ENCODE data around the gene ST8SIA6.
"Not testable (repeated sequence)": the region's sequence is repeated elsewhere in the genome, so short reads cannot be mapped to it uniquely, and the experiment has no call there.

Gene ST8SIA6

GRCh38 chr10:17413876-17414275 is 40.5 kb downstream of the ST8SIA6 start:
- H3K27me3 ChIP-seq (ENCODE audit: low read depth): no peaks in the 10 kb centered on the region
- no peak overlapping the region for H3K4me3 ChIP-seq
- in situ Hi-C loops (cut with MboI; ENCODE audit: low sequenced_read_pairs): no loop called here
- no peaks in the 10 kb centered on the region for H3K4me1 ChIP-seq
- no peaks in the 10 kb centered on the region for H3K9me3 ChIP-seq
- DNase-seq (ENCODE audit: low spot score in 2 of 2): no peak
- no peaks in the 10 kb centered on the region for H3K36me3 ChIP-seq (replicated peaks)

GRCh38 chr10:17412323-17412722 is 42.1 kb downstream of the ST8SIA6 start:
- H3K27me3 ChIP-seq (ENCODE audit: low read depth): no peaks in the 10 kb centered on the region
- H3K4me3 ChIP-seq: no peak overlapping the region
- no peaks in the 10 kb centered on the region for H3K4me1 ChIP-seq
- in situ Hi-C loops (cut with MboI; ENCODE audit: low sequenced_read_pairs): no loop called here
- no peaks in the 10 kb centered on the region for H3K9me3 ChIP-seq
- peak in 1 of 2 experiments; percentile 18 for DNase-seq (ENCODE audit: low spot score in 2 of 2)
- no peaks in the 10 kb centered on the region for H3K36me3 ChIP-seq (replicated peaks)

- Histone ChIP-seq H3K27me3 (ENCODE audit: low read depth) (no peaks in the 10 kb centered on the region), H3K9me3 (no peaks in the 10 kb centered on the region), H3K36me3 (replicated peaks) (no peaks in the 10 kb centered on the region), H3K4me1 (peaks cover 9% of the 10 kb centered on the region), H3K4me3 (no peak overlapping the region)
- no peak for DNase-seq (ENCODE audit: low spot score in 2 of 2)
- in situ Hi-C loops (cut with MboI; ENCODE audit: low sequenced_read_pairs): no loop called here
These were observed 43.5 kb downstream of the ST8SIA6 start for GRCh38 chr10:17410907-17411306.

- peak in 1 of 2 experiments; percentile 16 for DNase-seq (ENCODE audit: low spot score in 2 of 2)
- Histone ChIP-seq H3K27me3 (ENCODE audit: low read depth) (no peaks in the 10 kb centered on the region), H3K4me3 (no peak overlapping the region), H3K36me3 (replicated peaks) (no peaks in the 10 kb centered on the region), H3K9me3 (no peaks in the 10 kb centered on the region), H3K4me1 (peaks cover 10% of the 10 kb centered on the region)
- in situ Hi-C loops (cut with MboI; ENCODE audit: low sequenced_read_pairs): no loop called here
These were observed 45.1 kb downstream of the ST8SIA6 start for GRCh38 chr10:17409170-17409733.

GRCh38 chr10:17407047-17407446 is 47.3 kb downstream of the ST8SIA6 start:
- no peaks in the 10 kb centered on the region for H3K27me3 ChIP-seq (ENCODE audit: low read depth)
- in situ Hi-C loops (cut with MboI; ENCODE audit: low sequenced_read_pairs): no loop called here
- H3K4me1 ChIP-seq: peaks cover 10% of the 10 kb centered on the region
- no peak overlapping the region for H3K4me3 ChIP-seq
- H3K9me3 ChIP-seq: no peaks in the 10 kb centered on the region
- H3K36me3 ChIP-seq (replicated peaks): no peaks in the 10 kb centered on the region
- DNase-seq (ENCODE audit: low spot score in 2 of 2): no peak

- H3K4me3 ChIP-seq: no peak overlapping the region
- H3K4me1 ChIP-seq: peaks cover 10% of the 10 kb centered on the region
- H3K9me3 ChIP-seq: no peaks in the 10 kb centered on the region
- in situ Hi-C loops (cut with MboI; ENCODE audit: low sequenced_read_pairs): no loop called here
- DNase-seq (ENCODE audit: low spot score in 2 of 2): peak; percentile 51 to 80
- H3K27me3 ChIP-seq (ENCODE audit: low read depth): no peaks in the 10 kb centered on the region
- H3K36me3 ChIP-seq (replicated peaks): no peaks in the 10 kb centered on the region
These were observed 48.2 kb downstream of the ST8SIA6 start for GRCh38 chr10:17406036-17406834.

GRCh38 chr10:17403161-17403560 is 51.2 kb downstream of the ST8SIA6 start:
- DNase-seq (ENCODE audit: low spot score in 2 of 2): no peak
- Histone ChIP-seq H3K36me3 (replicated peaks) (no peaks in the 10 kb centered on the region), H3K4me3 (no peak overlapping the region), H3K4me1 (peaks cover 10% of the 10 kb centered on the region), H3K9me3 (no peaks in the 10 kb centered on the region), H3K27me3 (ENCODE audit: low read depth) (0 out of 2 replicates have a peak, but pooled peaks cover 2% of the 10 kb centered on the region)
- in situ Hi-C loops (cut with MboI; ENCODE audit: low sequenced_read_pairs): no loop called here

- H3K36me3 ChIP-seq (replicated peaks); DNase-seq (ENCODE audit: low spot score in 2 of 2); H3K4me3 ChIP-seq; H3K27me3 ChIP-seq (ENCODE audit: low read depth); in situ Hi-C loops (cut with MboI; ENCODE audit: low sequenced_read_pairs); H3K9me3 ChIP-seq: not testable (repeated sequence)
- H3K4me1 ChIP-seq: peaks cover 10% of the 10 kb centered on the region
These were observed 52.4 kb downstream of the ST8SIA6 start for GRCh38 chr10:17402040-17402439.

GRCh38 chr10:17396004-17396403 is 58.4 kb downstream of the ST8SIA6 start:
- Histone ChIP-seq H3K27me3 (ENCODE audit: low read depth) (0 out of 2 replicates have a peak, but pooled peaks cover 3% of the 10 kb centered on the region), H3K36me3 (replicated peaks) (no peaks in the 10 kb centered on the region), H3K4me1 (no peaks in the 10 kb centered on the region), H3K9me3 (no peaks in the 10 kb centered on the region), H3K4me3 (no peak overlapping the region)
- in situ Hi-C loops (cut with MboI; ENCODE audit: low sequenced_read_pairs): no loop called here
- no peak for DNase-seq (ENCODE audit: low spot score in 2 of 2)

GRCh38 chr10:17394854-17395253 is 59.5 kb downstream of the ST8SIA6 start:
- H3K4me3 ChIP-seq: no peak overlapping the region
- no peaks in the 10 kb centered on the region for H3K9me3 ChIP-seq
- no peaks in the 10 kb centered on the region for H3K4me1 ChIP-seq
- DNase-seq (ENCODE audit: low spot score in 2 of 2): no peak
- in situ Hi-C loops (cut with MboI; ENCODE audit: low sequenced_read_pairs): no loop called here
- 0 out of 2 replicates have a peak, but pooled peaks cover 3% of the 10 kb centered on the region for H3K27me3 ChIP-seq (ENCODE audit: low read depth)
- H3K36me3 ChIP-seq (replicated peaks): no peaks in the 10 kb centered on the region

GRCh38 chr10:17387861-17388503 is 66.4 kb downstream of the ST8SIA6 start:
- no peak for DNase-seq (ENCODE audit: low spot score in 2 of 2)
- H3K27me3 ChIP-seq (ENCODE audit: low read depth): no peaks in the 10 kb centered on the region
- no peaks in the 10 kb centered on the region for H3K9me3 ChIP-seq
- H3K4me3 ChIP-seq: no peak overlapping the region
- H3K4me1 ChIP-seq: no peaks in the 10 kb centered on the region
- in situ Hi-C loops (cut with MboI; ENCODE audit: low sequenced_read_pairs): no loop called here
- H3K36me3 ChIP-seq (replicated peaks): no peaks in the 10 kb centered on the region

GRCh38 chr10:17386616-17387075 is 67.7 kb downstream of the ST8SIA6 start:
- DNase-seq (ENCODE audit: low spot score in 2 of 2): no peak
- H3K36me3 ChIP-seq (replicated peaks): no peaks in the 10 kb centered on the region
- in situ Hi-C loops (cut with MboI; ENCODE audit: low sequenced_read_pairs): no loop called here
- H3K4me1 ChIP-seq: no peaks in the 10 kb centered on the region
- H3K4me3 ChIP-seq: no peak overlapping the region
- no peaks in the 10 kb centered on the region for H3K27me3 ChIP-seq (ENCODE audit: low read depth)
- H3K9me3 ChIP-seq: no peaks in the 10 kb centered on the region

GRCh38 chr10:17386021-17386420 is 68.4 kb downstream of the ST8SIA6 start:
- in situ Hi-C loops (cut with MboI; ENCODE audit: low sequenced_read_pairs): no loop called here
- peaks cover 3% of the 10 kb centered on the region; the same call in 1 of the 2 replicates for H3K4me1 ChIP-seq
- no peaks in the 10 kb centered on the region for H3K9me3 ChIP-seq
- H3K27me3 ChIP-seq (ENCODE audit: low read depth): no peaks in the 10 kb centered on the region
- no peak overlapping the region for H3K4me3 ChIP-seq
- H3K36me3 ChIP-seq (replicated peaks): no peaks in the 10 kb centered on the region
- DNase-seq (ENCODE audit: low spot score in 2 of 2): no peak

GRCh38 chr10:17385066-17385465 is 69.3 kb downstream of the ST8SIA6 start:
- no peaks in the 10 kb centered on the region for H3K27me3 ChIP-seq (ENCODE audit: low read depth)
- no peak overlapping the region for H3K4me3 ChIP-seq
- no peaks in the 10 kb centered on the region for H3K36me3 ChIP-seq (replicated peaks)
- in situ Hi-C loops (cut with MboI; ENCODE audit: low sequenced_read_pairs): no loop called here
- no peaks in the 10 kb centered on the region for H3K9me3 ChIP-seq
- peaks cover 10% of the 10 kb centered on the region; the same call in 1 of the 2 replicates for H3K4me1 ChIP-seq
- DNase-seq (ENCODE audit: low spot score in 2 of 2): no peak

All from HAP-1 (cell line).